GM19043 (cell line): ENCODE measurements around the gene ZMYND11.

Experiments used
- ATAC-seq: cut with Tn5 transposase; IDR thresholded peaks from one replicate; pipeline ENCODE4 v1.9.1; 2021; ENCODE audit warnings: low read depth; ENCODE audit not compliant: unreplicated experiment

ZMYND11 gene

DNA sequence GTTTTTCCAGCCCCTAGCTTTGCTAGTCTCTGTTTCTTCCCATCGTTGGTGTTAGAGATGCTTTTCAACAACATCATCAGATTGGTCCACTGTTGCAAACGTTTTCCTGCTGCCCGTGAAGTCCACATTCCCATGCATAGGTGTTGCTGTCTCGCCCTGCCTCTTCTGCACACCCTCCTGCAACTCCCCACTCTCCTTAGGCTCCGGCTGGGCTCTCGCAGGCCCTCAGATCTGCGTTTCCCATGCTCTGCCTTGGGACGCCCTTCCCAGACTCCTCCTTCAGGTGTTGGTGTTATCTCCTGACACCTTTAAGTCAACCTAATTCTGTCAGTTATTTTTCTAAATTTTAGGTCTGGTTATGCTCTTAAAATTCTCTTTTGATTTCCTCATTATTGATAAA, 55.0 kb downstream of the ZMYND11 start:
- ATAC-seq = no peak

- ATAC-seq = no peak
Measured at GRCh38 chr10:191703-192518, 56.7 kb downstream of the ZMYND11 start.

DNA sequence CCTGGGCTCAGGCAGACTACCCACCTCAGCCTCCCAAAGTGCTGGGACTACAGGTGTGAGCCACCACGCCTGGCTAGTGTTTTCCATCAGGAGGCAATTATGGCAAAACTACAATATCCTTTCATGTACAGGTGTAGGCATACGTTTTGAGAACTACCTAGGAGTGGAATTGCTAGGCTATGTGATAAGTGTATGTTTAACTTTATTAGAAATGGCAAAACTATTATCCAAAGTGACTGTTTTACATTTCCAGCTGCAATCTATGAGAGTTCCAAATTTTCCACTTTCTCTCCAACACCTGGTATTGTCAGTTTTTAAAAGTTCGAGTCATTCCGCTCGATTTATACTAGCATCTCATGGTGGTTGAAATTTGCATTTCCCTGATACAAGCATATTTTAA, 59.0 kb downstream of the ZMYND11 start:
- no peak for ATAC-seq

- ATAC-seq = no peak
Measured at GRCh38 chr10:200405-200804, 65.2 kb downstream of the ZMYND11 start.

DNA sequence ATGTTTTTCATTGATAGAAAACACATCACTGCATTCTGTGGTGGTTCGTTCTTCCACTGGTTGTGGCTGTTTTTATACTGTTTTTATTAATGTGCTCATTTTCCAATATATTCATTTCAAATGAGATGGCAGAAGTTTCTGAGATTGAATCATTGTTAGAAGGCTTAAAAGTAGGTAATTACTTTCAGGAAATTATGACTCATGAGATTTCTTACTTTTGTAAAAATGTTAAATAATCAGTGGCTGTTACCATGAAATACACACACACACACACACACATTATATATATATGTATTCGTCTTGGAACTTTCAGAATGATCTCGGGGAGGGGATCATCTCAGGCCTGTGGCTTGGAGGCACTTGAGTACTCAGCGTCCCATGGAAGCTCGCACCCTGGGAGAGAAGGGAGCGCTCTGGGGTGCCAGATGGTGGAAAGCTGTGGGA, 66.1 kb downstream of the ZMYND11 start:
- no peak for ATAC-seq

- ATAC-seq = no peak
Measured at GRCh38 chr10:208616-209015, 73.4 kb downstream of the ZMYND11 start.

- no peak for ATAC-seq
Measured at GRCh38 chr10:209357-209756, 74.1 kb downstream of the ZMYND11 start.

GRCh38 chr10:210297-210696, 75.0 kb downstream of the ZMYND11 start:
- ATAC-seq = no peak

GRCh38 chr10:215444-215843, 80.2 kb downstream of the ZMYND11 start:
- ATAC-seq = no peak

GRCh38 chr10:218798-219197, 83.5 kb downstream of the ZMYND11 start:
- ATAC-seq = no peak

GRCh38 chr10:219731-220472, 84.6 kb downstream of the ZMYND11 start:
- ATAC-seq = no peak

DNA sequence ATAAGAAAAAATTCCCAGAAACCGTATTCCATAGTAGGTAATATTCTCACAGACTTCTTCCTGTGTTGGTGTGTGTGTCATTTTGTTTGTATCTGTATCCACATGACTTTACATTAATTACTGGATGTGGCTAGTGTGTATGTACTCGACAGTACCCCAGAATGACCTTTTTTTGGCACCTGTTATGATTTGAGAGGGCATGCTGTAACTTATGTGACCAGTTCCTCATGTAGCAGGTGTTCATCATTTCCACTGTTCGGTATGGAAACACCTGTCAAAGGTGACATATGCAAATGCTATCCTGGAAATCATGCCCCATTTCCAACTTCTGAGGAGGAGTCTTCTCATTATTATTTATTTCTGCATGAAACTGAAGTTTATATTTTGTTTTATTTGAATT, 89.3 kb downstream of the ZMYND11 start:
- ATAC-seq = no peak

DNA sequence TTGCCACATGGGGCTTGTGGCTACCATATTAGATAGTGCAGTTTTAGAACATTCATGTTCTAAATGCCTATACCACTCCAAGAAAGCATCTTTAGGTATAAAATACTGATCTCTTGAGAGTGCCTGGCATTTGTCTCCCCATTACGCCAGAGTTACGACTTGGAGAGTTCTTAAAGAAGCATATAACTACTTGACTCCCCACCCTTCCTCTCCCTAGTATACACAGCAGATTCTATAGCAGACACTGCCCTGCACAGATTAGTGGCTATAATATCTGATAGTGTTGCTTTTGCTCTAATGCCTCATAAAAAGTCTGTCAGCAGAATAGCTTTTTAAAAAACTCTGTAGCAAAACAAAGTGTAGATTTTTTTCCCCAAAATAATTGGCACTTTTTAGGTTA, 90.8 kb downstream of the ZMYND11 start:
- no peak for ATAC-seq

DNA sequence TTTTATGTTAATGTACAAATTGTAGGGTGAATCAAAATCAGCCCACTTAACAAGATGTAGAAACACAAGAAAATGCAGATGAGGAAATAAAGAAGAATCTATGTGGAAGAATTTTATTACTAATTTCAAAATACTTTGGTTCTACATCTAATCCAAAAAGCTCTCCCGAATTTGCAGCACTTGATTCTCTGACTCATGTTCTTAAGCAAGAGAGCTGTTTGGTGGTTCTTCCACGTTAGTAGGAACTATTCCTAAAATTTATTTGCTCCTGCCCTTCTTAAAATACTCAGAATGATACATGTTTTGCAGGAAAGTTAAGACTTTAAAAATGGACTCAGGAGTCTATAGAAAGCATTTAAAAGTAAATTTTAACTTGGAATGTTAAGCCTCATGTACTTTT, 91.8 kb downstream of the ZMYND11 start:
- ATAC-seq = no peak

GRCh38 chr10:228366-228765, 93.1 kb downstream of the ZMYND11 start:
- ATAC-seq = no peak

DNA sequence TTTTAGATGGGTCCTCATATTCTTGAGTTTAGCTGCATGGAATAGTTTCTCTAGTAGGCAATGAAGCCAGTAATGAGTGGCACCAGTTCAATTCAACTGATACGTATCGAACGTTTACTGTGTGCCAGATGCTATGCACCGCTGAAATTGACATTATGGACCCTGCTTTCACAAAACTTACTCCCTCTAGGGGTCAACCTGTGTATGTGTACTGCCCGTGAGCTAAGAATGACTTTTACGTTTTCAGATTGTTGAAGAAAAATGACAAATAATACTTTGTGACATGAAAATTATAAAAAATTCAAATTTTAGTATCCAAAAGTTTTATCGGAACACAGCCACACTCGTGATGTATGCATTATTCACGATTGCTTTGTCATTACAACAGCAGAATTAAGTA, 95.5 kb downstream of the ZMYND11 start:
- no peak for ATAC-seq

- ATAC-seq = no peak
Measured at GRCh38 chr10:232061-232460, 96.8 kb downstream of the ZMYND11 start.

DNA sequence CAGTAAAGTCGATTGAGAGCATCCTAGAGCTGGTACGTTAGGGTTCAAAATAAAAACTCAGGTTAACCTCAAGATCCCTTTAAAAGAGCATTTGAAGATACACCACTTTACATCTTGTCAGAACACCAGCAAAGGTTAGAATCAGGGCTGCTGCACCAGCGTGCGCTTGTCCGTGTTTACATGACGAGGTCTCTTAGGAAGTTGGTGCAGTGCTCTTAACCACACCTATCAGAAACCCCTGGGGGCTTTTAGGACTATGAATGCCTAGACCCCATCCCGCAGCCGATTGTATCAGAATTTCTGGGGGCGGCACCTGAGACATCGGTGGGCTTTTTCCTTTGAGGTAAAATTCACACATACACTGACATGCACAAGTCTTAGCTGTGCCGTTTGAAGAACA, 97.6 kb downstream of the ZMYND11 start:
- ATAC-seq = no peak

DNA sequence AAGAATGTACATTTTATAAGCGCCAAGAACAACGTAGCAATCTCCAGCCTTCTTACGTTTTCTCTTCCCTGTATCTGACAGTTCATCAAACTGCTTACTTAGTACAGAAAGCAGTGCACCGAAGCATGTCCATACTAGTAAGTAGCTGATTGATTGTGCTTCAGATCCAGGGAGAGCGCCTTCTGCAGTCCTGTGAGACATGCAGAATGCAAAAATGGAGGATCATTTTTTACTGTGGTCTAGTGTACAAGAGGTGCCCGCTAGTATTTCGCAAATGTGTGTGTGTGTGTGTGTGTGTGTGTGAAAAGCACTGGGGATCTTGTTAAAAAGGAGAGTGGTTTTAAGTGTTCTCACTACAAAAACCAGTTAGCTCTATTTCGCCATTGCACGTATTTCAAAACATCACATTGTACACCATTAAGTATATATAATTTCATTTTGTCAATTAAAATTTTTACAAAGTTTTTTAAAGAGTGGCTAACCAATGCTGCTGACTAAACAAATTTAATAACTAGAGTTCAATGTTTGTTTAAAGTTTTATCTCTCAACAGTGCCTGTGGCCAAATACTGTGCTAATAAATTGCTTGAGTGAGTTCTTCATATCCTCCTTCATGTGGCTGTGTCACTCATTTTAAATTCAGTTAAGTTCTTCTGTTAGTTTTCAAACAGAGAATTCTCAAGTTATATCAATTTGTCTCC, 99.6 kb downstream of the ZMYND11 start:
- no peak for ATAC-seq

DNA sequence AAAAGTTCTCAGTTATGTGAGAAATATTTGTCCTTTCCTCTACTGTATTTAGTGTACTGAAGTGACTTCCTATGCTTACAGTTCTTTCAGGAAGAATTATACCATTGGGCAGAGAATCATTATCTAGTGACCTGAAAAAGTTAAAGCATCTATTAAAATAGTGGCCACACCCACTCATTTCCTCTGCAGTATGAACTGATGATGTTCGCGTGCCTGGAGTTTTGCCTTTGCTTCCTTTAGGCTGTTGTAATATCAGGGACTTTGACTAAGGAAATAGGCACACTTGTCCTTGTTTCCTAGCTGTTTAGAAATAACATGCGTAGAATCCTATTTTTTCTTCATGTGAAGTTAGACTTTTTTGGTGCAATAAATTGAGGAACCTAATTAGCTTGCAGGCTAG, 100.7 kb downstream of the ZMYND11 start:
- ATAC-seq = no peak

GRCh38 chr10:239109-239508, 103.9 kb downstream of the ZMYND11 start:
- ATAC-seq = no peak
